PC-9 (cell line): ENCODE data around the gene JKAMP. TPM values are rescaled to one million over a fixed set of nuclear protein-coding genes. Genes with fewer than 3 reads are reported as not detected.

Experiments
- BruUV-seq: library from RNA; stranded (reverse); fragments of 400-500 nt; replicated peaks from 2 replicates; lab custom pipeline; 2021; lab: Mats Ljungman, UMichigan
- CTCF ChIA-PET: fragments of 300-600 bp; sonication (Branson Sonifier 250); formaldehyde crosslinking; loops from one replicate; lab custom pipeline; 2022; ENCODE audit warnings: antibody characterized with exemption; lab: Charles Lee
- POLR2A ChIA-PET: fragments of 300-600 bp; sonication (Branson Sonifier 250); formaldehyde crosslinking; loops from one replicate; lab custom pipeline; 2022; ENCODE audit warnings: antibody characterized with exemption; ENCODE audit not compliant: unreplicated experiment; lab: Charles Lee
- DNase-seq, 2 experiments: peaks; one replicate each; pipeline versions ENCODE4 v3.0.0 to v3.0.0-alpha.2; 2015 to 2022; ENCODE audit warnings: mixed read lengths in 1 of 2
- H2AFZ ChIP-seq: fragments of 200-600 bp; sonication (generic); 2 replicates; pipeline ENCODE4 v1.8.1; 2017; ENCODE audit warnings: antibody characterized with exemption
- H3F3A ChIP-seq: fragments of 200-600 bp; sonication (generic); 2 replicates; pipeline ENCODE4 v1.8.1; 2017; ENCODE audit warnings: antibody characterized with exemption, mild to moderate bottlenecking, low read depth; ENCODE audit not compliant: insufficient read depth
- H3K27ac ChIP-seq: fragments of 200-600 bp; sonication (generic); 2 replicates; pipeline ENCODE4 v1.6.1; 2016; ENCODE audit warnings: mixed run types
- H3K27me3 ChIP-seq: fragments of 200-600 bp; sonication (generic); 2 replicates; pipeline ENCODE4 v1.6.1; 2016; ENCODE audit warnings: low read depth, mixed run types; ENCODE audit not compliant: insufficient read depth
- H3K36me3 ChIP-seq: fragments of 200-600 bp; sonication (generic); 2 replicates; pipeline ENCODE4 v1.6.1; 2016; ENCODE audit warnings: low read depth, mixed run types
- H3K4me1 ChIP-seq: fragments of 200-600 bp; sonication (generic); replicated peaks from 2 replicates; pipeline ENCODE4 v1.6.1; 2016; ENCODE audit warnings: mixed run types; ENCODE audit not compliant: insufficient read depth
- H3K4me2 ChIP-seq: fragments of 200-600 bp; sonication (generic); 2 replicates; pipeline ENCODE4 v1.6.1; 2017; ENCODE audit warnings: mixed run types
- H3K4me3 ChIP-seq: fragments of 200-600 bp; sonication (generic); 2 replicates; pipeline ENCODE4 v1.6.1; 2016; ENCODE audit warnings: mixed run types
- H3K79me2 ChIP-seq: fragments of 200-600 bp; sonication (generic); 2 replicates; pipeline ENCODE4 v1.6.1; 2017; ENCODE audit warnings: low read depth, mixed run types
- H3K9me2 ChIP-seq: fragments of 200-600 bp; sonication (generic); 2 replicates; pipeline ENCODE4 v1.8.1; 2017; ENCODE audit warnings: mild to moderate bottlenecking; ENCODE audit not compliant: insufficient read depth
- H3K9me3 ChIP-seq: fragments of 200-600 bp; sonication (generic); 2 replicates; pipeline ENCODE4 v1.8.1; 2016; ENCODE audit warnings: low read depth; ENCODE audit not compliant: insufficient read depth
- H4K20me1 ChIP-seq: fragments of 200-600 bp; sonication (generic); 2 replicates; pipeline ENCODE4 v1.8.1; 2017; ENCODE audit not compliant: insufficient read depth
- CTCF ChIP-seq: fragments of 200-600 bp; sonication (generic); conservative IDR thresholded peaks from 2 replicates; pipeline ENCODE4 v1.6.1; 2017; ENCODE audit warnings: mixed run types, antibody characterized with exemption, mild to moderate bottlenecking, moderate library complexity
- EZH2 ChIP-seq: fragments of 200-600 bp; sonication (generic); IDR thresholded peaks from 2 replicates; pipeline ENCODE4 v1.8.0; 2017; ENCODE audit warnings: antibody characterized with exemption, low read depth
- intact Hi-C: fragments of 100-400 bp; cut with micrococcal nuclease; formaldehyde crosslinking; loops from one replicate; pipeline ENCODE4 v1.10.0; 2022; ENCODE audit not compliant: unreplicated experiment
- total RNA-seq: library from RNA; stranded (reverse); gene quantifications from 2 replicates; pipeline ENCODE4 v1.2.3, GENCODE V29; 2021

JKAMP gene
- total RNA-seq, 1 experiment from 2014 or later = 60.1 TPM

- no peaks in the 10 kb centered on the region for H4K20me1 ChIP-seq
- no peaks in the 10 kb centered on the region for H3K79me2 ChIP-seq
- intact Hi-C loops = no loop called here
- no TSS peak for BruUV-seq
- no peak overlapping the region for H3K4me2 ChIP-seq
- TF ChIP-seq EZH2 = no peak
- no peak for TF ChIP-seq CTCF
- no peaks in the 10 kb centered on the region for H3K4me1 ChIP-seq
- H3K9me2 ChIP-seq = no peaks in the 10 kb centered on the region
- no peak overlapping the region for H3K27ac ChIP-seq
- no peaks in the 10 kb centered on the region for H3K27me3 ChIP-seq
- ChIA-PET POLR2A (no interaction called here), CTCF (no interaction called here)
- no peaks in the 10 kb centered on the region for H3K36me3 ChIP-seq
- no peaks in the 10 kb centered on the region for H3F3A ChIP-seq
- no peak overlapping the region for H3K4me3 ChIP-seq
- no peak overlapping the region for H2AFZ ChIP-seq
- no peak for DNase-seq
- no peaks in the 10 kb centered on the region for H3K9me3 ChIP-seq
Measured at GRCh38 chr14:59537476-59537875, 53.2 kb downstream of the JKAMP start.

- H3K79me2 ChIP-seq = no peaks in the 10 kb centered on the region
- no peaks in the 10 kb centered on the region for H4K20me1 ChIP-seq
- DNase-seq = no peak
- H3K4me1 ChIP-seq = no peaks in the 10 kb centered on the region
- H3K36me3 ChIP-seq = no peaks in the 10 kb centered on the region
- H3K4me2 ChIP-seq = no peak overlapping the region
- no TSS peak for BruUV-seq
- ChIA-PET CTCF (no interaction called here), POLR2A (no interaction called here)
- H2AFZ ChIP-seq = no peak overlapping the region; the same call in 1 of the 2 replicates
- TF ChIP-seq EZH2 (no peak), CTCF (no peak)
- H3F3A ChIP-seq = no peaks in the 10 kb centered on the region
- intact Hi-C loops = no loop called here
- no peak overlapping the region for H3K27ac ChIP-seq
- no peaks in the 10 kb centered on the region for H3K9me3 ChIP-seq
- no peak overlapping the region for H3K4me3 ChIP-seq
- no peaks in the 10 kb centered on the region for H3K9me2 ChIP-seq
- no peaks in the 10 kb centered on the region for H3K27me3 ChIP-seq
Measured at GRCh38 chr14:59538936-59539335, 54.6 kb downstream of the JKAMP start.

DNA sequence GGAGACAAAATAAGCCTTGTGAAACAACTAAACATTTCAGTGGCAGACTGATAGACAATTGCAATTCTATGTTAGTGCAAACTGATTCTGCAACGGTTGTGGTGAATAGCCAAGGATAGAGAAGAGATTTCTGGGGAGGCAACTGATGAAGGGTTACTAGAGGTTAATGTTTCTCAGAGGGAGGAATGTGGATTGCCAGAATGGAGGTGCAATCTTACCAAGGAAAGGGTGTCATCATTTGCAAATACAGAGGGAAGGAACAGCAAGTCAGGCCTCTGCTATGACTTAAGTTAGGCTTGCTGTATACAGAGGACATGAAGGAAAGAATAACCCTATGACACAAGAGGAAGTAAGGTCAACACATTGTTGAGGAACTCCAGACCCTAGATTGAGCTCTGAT, 56.5 kb downstream of the JKAMP start:
- TF ChIP-seq CTCF (no peak), EZH2 (no peak)
- Histone ChIP-seq H3K27ac (no peak overlapping the region), H3K4me1 (no peaks in the 10 kb centered on the region), H3K36me3 (no peaks in the 10 kb centered on the region), H3K79me2 (no peaks in the 10 kb centered on the region), H2AFZ (no peak overlapping the region), H3F3A (no peaks in the 10 kb centered on the region), H3K9me2 (no peaks in the 10 kb centered on the region), H3K27me3 (no peaks in the 10 kb centered on the region), H3K4me3 (no peak overlapping the region), H3K9me3 (no peaks in the 10 kb centered on the region), H3K4me2 (no peak overlapping the region), H4K20me1 (no peaks in the 10 kb centered on the region)
- intact Hi-C loops = no loop called here
- ChIA-PET CTCF (no interaction called here), POLR2A (no interaction called here)
- no TSS peak for BruUV-seq
- no peak for DNase-seq
